HG03095 (cell line): ENCODE measurements around the gene RAB7B.
A peak's percentile ranks its signal among the peaks of the same experiment; 100 is the strongest.

ENCODE experiments used
- ATAC-seq: cut with Tn5 transposase; IDR thresholded peaks from one replicate; pipeline ENCODE4 v1.9.1; 2021; ENCODE audit warnings: moderate library complexity; ENCODE audit not compliant: unreplicated experiment

The RAB7B gene

GRCh38 chr1:205975387-205975998 is 27.7 kb downstream of the RAB7B start:
- ATAC-seq, result no peak

GRCh38 chr1:205974712-205975111 is 28.5 kb downstream of the RAB7B start:
- ATAC-seq, result no peak

GRCh38 chr1:205973377-205974232 is 29.6 kb downstream of the RAB7B start:
- ATAC-seq, result no peak

- no peak for ATAC-seq
Measured at GRCh38 chr1:205972491-205973168, 30.6 kb downstream of the RAB7B start.

GRCh38 chr1:205972081-205972480 is 31.1 kb downstream of the RAB7B start:
- ATAC-seq, result no peak

GRCh38 chr1:205971082-205971481 is 32.1 kb downstream of the RAB7B start:
- no peak for ATAC-seq

GRCh38 chr1:205970486-205970885 is 32.7 kb downstream of the RAB7B start:
- no peak for ATAC-seq

- no peak for ATAC-seq
Measured at GRCh38 chr1:205969229-205969628, 34.0 kb downstream of the RAB7B start.

- ATAC-seq, result no peak
Measured at GRCh38 chr1:205967554-205968335, 35.5 kb downstream of the RAB7B start.

- ATAC-seq, result no peak
Measured at GRCh38 chr1:205965036-205965884, 37.9 kb downstream of the RAB7B start.

GRCh38 chr1:205963352-205964155 is 39.6 kb downstream of the RAB7B start:
- ATAC-seq, result no peak

- no peak for ATAC-seq
Measured at GRCh38 chr1:205962821-205963221, 40.4 kb downstream of the RAB7B start.

- no peak for ATAC-seq
Measured at GRCh38 chr1:205961991-205962820, 41.0 kb downstream of the RAB7B start.

GRCh38 chr1:205961405-205961804 is 41.8 kb downstream of the RAB7B start:
- ATAC-seq, result peak; percentile 52

- no peak for ATAC-seq
Measured at GRCh38 chr1:205959789-205960188, 43.4 kb downstream of the RAB7B start.

GRCh38 chr1:205955499-205955898 is 47.7 kb downstream of the RAB7B start:
- ATAC-seq, result no peak

- ATAC-seq, result no peak
Measured at GRCh38 chr1:205954819-205955404, 48.3 kb downstream of the RAB7B start.

GRCh38 chr1:205951746-205952145 is 51.4 kb downstream of the RAB7B start:
- ATAC-seq, result no peak
